Fibroblast of lung (primary cell): Measurements from ENCODE around the gene CDH1. TPM values are rescaled to one million over a fixed set of nuclear protein-coding genes. Genes with fewer than 3 reads are reported as not detected.

ENCODE experiments used
- DNase-seq, 2 donors: peaks; one replicate each; pipeline versions ENCODE4 v3.0.0 to v3.0.0-alpha.2; 2010; ENCODE audit warnings: low read depth in 2 of 2
- H2AFZ ChIP-seq: 2 replicates; pipeline ENCODE4 v1.5.1; 2012; ENCODE audit warnings: low read length, control low read depth, inconsistent platforms
- H3K27ac ChIP-seq: 2 replicates; pipeline ENCODE4 v1.5.1; 2011; ENCODE audit warnings: low read length, control low read depth; ENCODE audit not compliant: insufficient read depth
- H3K27me3 ChIP-seq: 2 replicates; pipeline ENCODE4 v1.5.1; 2011; ENCODE audit warnings: mild to moderate bottlenecking, low read length; ENCODE audit not compliant: control insufficient read depth, insufficient read depth
- H3K36me3 ChIP-seq: 2 replicates; pipeline ENCODE4 v1.5.1; 2011; ENCODE audit warnings: low read length; ENCODE audit not compliant: control insufficient read depth, insufficient read depth
- H3K4me1 ChIP-seq: 2 replicates; pipeline ENCODE4 v1.5.1; 2011; ENCODE audit warnings: low read length; ENCODE audit not compliant: control insufficient read depth, insufficient read depth; ENCODE audit errors: extremely low read depth
- H3K4me2 ChIP-seq: 2 replicates; pipeline ENCODE4 v1.5.1; 2011; ENCODE audit warnings: low read length, control low read depth; ENCODE audit not compliant: insufficient read depth; ENCODE audit errors: extremely low read depth
- H3K4me3 ChIP-seq, 4 experiments: fragments of 200-600 bp in 1 of 4; sonication (generic) in 1 of 4; replicated peaks in 1 of 4; 2 replicates each; pipeline ENCODE4 v1.5.1; 2011 to 2016; ENCODE audit warnings: low read length in 4 of 4, low read depth in 3 of 4, mild to moderate bottlenecking in 3 of 4, control low read depth in 2 of 4, inconsistent platforms in 1 of 4, mixed read lengths in 1 of 4; ENCODE audit not compliant: insufficient read depth in 1 of 4; ENCODE audit errors: control extremely low read depth in 1 of 4
- H3K79me2 ChIP-seq: 2 replicates; pipeline ENCODE4 v1.5.1; 2012; ENCODE audit warnings: mild to moderate bottlenecking, low read length, inconsistent platforms; ENCODE audit not compliant: control insufficient read depth, insufficient read depth
- H3K9ac ChIP-seq: 2 replicates; pipeline ENCODE4 v1.5.1; 2011; ENCODE audit warnings: mild to moderate bottlenecking, low read length, control low read depth; ENCODE audit not compliant: insufficient read depth
- H3K9me3 ChIP-seq: 2 replicates; pipeline ENCODE4 v1.5.1; 2012; ENCODE audit warnings: low read depth, low read length; ENCODE audit not compliant: control insufficient read depth, insufficient read depth
- H4K20me1 ChIP-seq: 2 replicates; pipeline ENCODE4 v1.5.1; 2011; ENCODE audit warnings: low read length; ENCODE audit not compliant: control insufficient read depth, insufficient read depth; ENCODE audit errors: extremely low read depth
- EZH2 ChIP-seq: IDR thresholded peaks from 2 replicates; pipeline ENCODE4 v1.5.1; 2012; ENCODE audit warnings: low read length, control low read depth, mild to moderate bottlenecking; ENCODE audit errors: missing control alignments
- polyA plus RNA-seq, 2 donors: library from polyadenylated mRNA; depleted of rRNA in 1 of 2; stranded (reverse) in 1 of 2; unstranded in 1 of 2; fragments of >200 nt; gene quantifications; 2 replicates each; pipeline ENCODE4 v1.2.1, GENCODE V29; 2011 to 2012; ENCODE audit warnings: missing spikeins in 1 of 2
- total RNA-seq: library from RNA; depleted of rRNA; stranded (reverse); fragments of >200 nt; gene quantifications from 2 replicates; pipeline ENCODE4 v1.2.1, GENCODE V29; 2014
- TF ChIP-seq, protein P1 (sequence below), 2 donors: IDR thresholded peaks in 1 of 2; conservative IDR thresholded peaks in 1 of 2; 1 replicate in 1 of 2; 2 replicates in 1 of 2; pipeline ENCODE4 v1.5.1; 2011 to 2012; ENCODE audit warnings: low read length in 2 of 2, control low read depth in 1 of 2, inconsistent platforms in 1 of 2, low read depth in 1 of 2, mild to moderate bottlenecking in 1 of 2

Gene CDH1
- total and polyA plus RNA-seq, 2 donors (not counting 1 experiment from before 2014, with no cell fraction given): 0.02 TPM; not detected in 1

- no peak for TF ChIP-seq EZH2
- TF ChIP-seq, protein P1, sequence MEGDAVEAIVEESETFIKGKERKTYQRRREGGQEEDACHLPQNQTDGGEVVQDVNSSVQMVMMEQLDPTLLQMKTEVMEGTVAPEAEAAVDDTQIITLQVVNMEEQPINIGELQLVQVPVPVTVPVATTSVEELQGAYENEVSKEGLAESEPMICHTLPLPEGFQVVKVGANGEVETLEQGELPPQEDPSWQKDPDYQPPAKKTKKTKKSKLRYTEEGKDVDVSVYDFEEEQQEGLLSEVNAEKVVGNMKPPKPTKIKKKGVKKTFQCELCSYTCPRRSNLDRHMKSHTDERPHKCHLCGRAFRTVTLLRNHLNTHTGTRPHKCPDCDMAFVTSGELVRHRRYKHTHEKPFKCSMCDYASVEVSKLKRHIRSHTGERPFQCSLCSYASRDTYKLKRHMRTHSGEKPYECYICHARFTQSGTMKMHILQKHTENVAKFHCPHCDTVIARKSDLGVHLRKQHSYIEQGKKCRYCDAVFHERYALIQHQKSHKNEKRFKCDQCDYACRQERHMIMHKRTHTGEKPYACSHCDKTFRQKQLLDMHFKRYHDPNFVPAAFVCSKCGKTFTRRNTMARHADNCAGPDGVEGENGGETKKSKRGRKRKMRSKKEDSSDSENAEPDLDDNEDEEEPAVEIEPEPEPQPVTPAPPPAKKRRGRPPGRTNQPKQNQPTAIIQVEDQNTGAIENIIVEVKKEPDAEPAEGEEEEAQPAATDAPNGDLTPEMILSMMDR (conservative IDR thresholded peaks at IDR 0.05 in 1 of 2, IDR thresholded peaks at IDR 0.05 in 1 of 2; ENCODE audit: low read depth in 1 of 2, low read length in 2 of 2): no peak
- H4K20me1 ChIP-seq: no peaks in the 10 kb centered on the region
- H3K9me3 ChIP-seq: no peaks in the 10 kb centered on the region
- H3K79me2 ChIP-seq: no peaks in the 10 kb centered on the region
- no peak overlapping the region for H2AFZ ChIP-seq
- no peaks in the 10 kb centered on the region for H3K36me3 ChIP-seq
- H3K4me1 ChIP-seq: no peaks in the 10 kb centered on the region
- H3K4me2 ChIP-seq: no peak overlapping the region
- peak in 1 of 2 donors; percentile 30 for DNase-seq
- H3K4me3 ChIP-seq: no peak overlapping the region
- H3K27me3 ChIP-seq: peaks cover 2% of the 10 kb centered on the region
- H3K9ac ChIP-seq: no peak overlapping the region
- no peak overlapping the region for H3K27ac ChIP-seq
Measured at GRCh38 chr16:68744744-68745280, 7.7 kb downstream of the CDH1 start.

DNA sequence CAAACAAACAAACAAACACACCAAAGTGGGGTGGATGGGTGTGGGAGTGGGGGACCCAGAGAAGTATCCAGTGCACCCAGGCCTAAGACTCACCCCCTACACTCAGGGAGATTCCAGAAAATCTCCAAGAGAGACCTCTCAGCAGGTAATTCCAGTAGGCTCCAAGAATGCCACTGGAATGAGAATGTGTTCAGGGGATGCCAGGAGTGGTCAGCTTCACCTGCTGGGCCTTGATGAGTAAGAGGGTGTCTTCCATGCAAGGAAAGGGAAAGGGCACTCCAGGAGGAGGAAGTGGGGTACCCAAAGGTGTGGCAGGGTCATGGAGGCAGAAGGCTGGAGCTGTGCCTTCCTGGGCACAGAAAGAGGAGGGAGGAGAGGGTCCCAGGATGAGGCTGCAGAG is 9.9 kb downstream of the CDH1 start:
- Histone ChIP-seq H3K9ac (no peak overlapping the region), H2AFZ (no peak overlapping the region), H3K36me3 (no peaks in the 10 kb centered on the region), H3K4me2 (no peak overlapping the region), H3K27me3 (no peaks in the 10 kb centered on the region), H4K20me1 (no peaks in the 10 kb centered on the region), H3K79me2 (no peaks in the 10 kb centered on the region), H3K4me1 (no peaks in the 10 kb centered on the region), H3K27ac (no peak overlapping the region), H3K4me3 (no peak overlapping the region), H3K9me3 (no peaks in the 10 kb centered on the region)
- TF ChIP-seq EZH2: no peak
- TF ChIP-seq, protein P1 (conservative IDR thresholded peaks at IDR 0.05 in 1 of 2, IDR thresholded peaks at IDR 0.05 in 1 of 2; ENCODE audit: low read depth in 1 of 2, low read length in 2 of 2): no peak
- no peak for DNase-seq

DNA sequence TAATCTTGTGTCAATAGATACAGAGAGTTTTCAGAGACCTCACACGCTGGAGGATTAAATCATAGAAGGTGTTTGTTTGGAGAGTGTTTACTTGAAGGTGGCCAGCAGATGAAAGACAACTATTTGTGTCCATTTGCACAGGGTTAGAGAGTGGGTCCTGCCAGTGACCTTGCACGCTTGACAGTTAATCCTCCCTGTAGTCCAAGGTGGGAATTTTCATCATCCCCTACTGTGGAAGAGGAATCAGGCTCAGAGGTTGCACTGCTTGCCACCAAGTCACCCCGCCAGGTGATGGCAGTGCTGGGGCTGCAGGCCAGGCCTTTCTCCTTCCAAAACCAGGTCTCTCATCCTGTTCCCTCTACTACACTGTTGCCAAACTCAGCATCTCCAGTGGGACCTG is 12.3 kb downstream of the CDH1 start:
- no peak overlapping the region for H3K4me3 ChIP-seq
- H3K9ac ChIP-seq: no peak overlapping the region
- H3K4me1 ChIP-seq: no peaks in the 10 kb centered on the region
- no peak overlapping the region for H2AFZ ChIP-seq
- TF ChIP-seq EZH2: no peak
- TF ChIP-seq, protein P1 (conservative IDR thresholded peaks at IDR 0.05 in 1 of 2, IDR thresholded peaks at IDR 0.05 in 1 of 2; ENCODE audit: low read depth in 1 of 2, low read length in 2 of 2): no peak
- H3K27ac ChIP-seq: no peak overlapping the region
- H3K36me3 ChIP-seq: no peaks in the 10 kb centered on the region
- H3K27me3 ChIP-seq: no peaks in the 10 kb centered on the region
- H4K20me1 ChIP-seq: no peaks in the 10 kb centered on the region
- no peak for DNase-seq
- no peaks in the 10 kb centered on the region for H3K79me2 ChIP-seq
- no peaks in the 10 kb centered on the region for H3K9me3 ChIP-seq
- no peak overlapping the region for H3K4me2 ChIP-seq
